ENCODE data around the gene PLG. TPM values are rescaled to one million over a fixed set of nuclear protein-coding genes. Genes with fewer than 3 reads are reported as not detected.
"Not testable (repeated sequence)": the region's sequence is repeated elsewhere in the genome, so short reads cannot be mapped to it uniquely, and the experiment has no call there.

PLG gene
- total RNA-seq, 4 donors from 2014 or later, result not detected

DNA sequence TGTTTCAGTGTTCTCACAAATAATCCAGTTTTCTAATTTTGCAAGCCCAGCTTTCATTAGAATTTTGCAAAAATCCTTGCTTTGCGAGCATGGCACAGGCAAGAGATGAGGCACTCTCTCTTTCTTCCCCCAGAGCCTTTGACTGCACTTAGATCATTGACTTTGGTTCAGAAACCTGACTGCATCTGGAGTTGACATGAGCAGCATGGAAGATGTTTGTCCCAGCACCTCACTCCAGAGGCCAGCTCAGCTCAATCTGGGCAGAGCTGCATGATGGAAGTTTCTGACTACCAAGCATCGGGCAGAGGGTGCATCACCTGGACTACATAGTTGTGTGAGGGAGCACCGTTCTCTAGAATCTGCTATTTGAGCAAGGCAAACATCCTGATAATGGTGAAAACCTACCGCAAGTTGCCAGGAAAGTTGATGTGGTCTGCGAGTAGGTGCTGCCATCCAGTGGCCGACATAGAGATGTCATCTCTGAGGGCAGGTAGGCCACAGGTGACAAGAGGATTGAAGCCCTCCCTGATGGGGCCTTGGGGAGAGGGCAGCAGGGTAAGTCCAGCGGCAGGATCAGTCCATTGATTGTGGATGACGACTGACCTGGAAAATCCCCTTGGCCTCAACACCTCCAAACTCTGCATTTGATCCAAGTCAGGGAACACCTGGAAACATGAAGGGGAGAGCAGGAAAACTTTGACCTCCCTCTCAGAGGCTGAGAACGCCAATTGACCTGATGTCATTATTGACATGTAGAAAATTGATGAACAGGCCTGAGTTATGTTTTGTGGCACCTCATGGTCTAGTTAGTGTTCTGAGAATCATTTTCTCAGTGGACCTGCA lies 34.2 kb upstream of the PLG start:
- WGBS, 2 donors, result 16 to 21% methylated on average over 9 of the region's 9 CpGs
- H3K4me3 ChIP-seq (ENCODE audit: low read depth, poor library complexity, severe bottlenecking), result no peak overlapping the region
- intact Hi-C loops (cut with DNase I; ENCODE audit: low total_unique reads), result no loop called here
- TF ChIP-seq CTCF (IDR thresholded peaks at IDR 0.05) (no peak), POLR2A (IDR thresholded peaks at IDR 0.05) (no peak)
- no peak for DNase-seq (ENCODE audit: low spot score in 2 of 2)

DNA sequence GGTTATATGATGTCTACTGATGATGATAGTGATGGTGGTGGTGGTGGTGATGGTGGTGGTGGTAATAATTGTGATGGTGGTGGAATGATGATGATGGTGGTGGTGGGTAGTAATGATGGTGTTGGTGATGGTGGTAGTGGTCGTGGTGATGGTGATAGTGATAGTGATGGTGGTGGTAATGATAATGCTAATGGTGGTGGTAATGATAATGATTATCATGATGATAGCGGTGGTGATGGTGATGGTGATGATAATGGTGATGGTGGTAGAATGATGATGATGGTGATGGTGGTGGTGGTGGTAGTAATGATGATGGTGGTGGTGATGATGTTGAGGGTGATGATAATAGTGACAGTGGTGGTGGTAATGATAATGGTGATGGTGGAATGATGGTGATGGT lies 33.5 kb upstream of the PLG start:
- no peak overlapping the region for H3K4me3 ChIP-seq (ENCODE audit: low read depth, poor library complexity, severe bottlenecking)
- TF ChIP-seq CTCF (IDR thresholded peaks at IDR 0.05) (no peak), POLR2A (IDR thresholded peaks at IDR 0.05) (no peak)
- whole genome bisulfite sequencing, 2 donors, result 82% methylated on average over 2 of the region's 2 CpGs
- intact Hi-C loops (cut with DNase I; ENCODE audit: low total_unique reads), result no loop called here
- DNase-seq (ENCODE audit: low spot score in 2 of 2), result no peak

DNA sequence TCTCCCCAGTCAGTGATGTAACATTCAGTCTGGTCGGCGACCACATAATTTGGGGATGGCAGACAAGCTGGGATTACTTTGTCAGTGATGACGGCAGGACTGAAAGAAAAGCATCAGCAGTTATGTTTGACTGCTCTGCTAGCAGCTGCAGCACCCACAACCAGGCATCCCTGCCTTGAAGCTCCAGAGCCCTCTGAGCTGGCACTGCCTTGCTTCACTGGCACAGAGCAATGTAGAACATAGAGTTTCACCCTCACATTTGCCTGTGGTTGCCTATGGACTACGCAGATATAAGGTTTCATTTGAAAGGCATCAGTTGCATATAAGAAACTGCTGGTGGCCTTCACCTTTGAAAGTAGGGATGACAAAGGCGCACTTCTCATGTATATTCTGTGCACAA lies 25.6 kb upstream of the PLG start:
- intact Hi-C loops (cut with DNase I; ENCODE audit: low total_unique reads); H3K4me3 ChIP-seq (ENCODE audit: low read depth, poor library complexity, severe bottlenecking); DNase-seq (ENCODE audit: low spot score in 2 of 2): not testable (repeated sequence)
- WGBS, 2 donors, result 88 to 96% methylated on average over 5 of the region's 5 CpGs

GRCh38 chr6:160678230-160678629 lies 23.8 kb upstream of the PLG start:
- H3K4me3 ChIP-seq (ENCODE audit: low read depth, poor library complexity, severe bottlenecking), result no peak overlapping the region
- WGBS, 2 donors, result 62 to 71% methylated on average over 4 of the region's 4 CpGs
- intact Hi-C loops (cut with DNase I; ENCODE audit: low total_unique reads), result no loop called here
- DNase-seq (ENCODE audit: low spot score in 2 of 2), result no peak
- no peak for TF ChIP-seq POLR2A (IDR thresholded peaks at IDR 0.05)
- TF ChIP-seq CTCF (IDR thresholded peaks at IDR 0.05), result no peak

DNA sequence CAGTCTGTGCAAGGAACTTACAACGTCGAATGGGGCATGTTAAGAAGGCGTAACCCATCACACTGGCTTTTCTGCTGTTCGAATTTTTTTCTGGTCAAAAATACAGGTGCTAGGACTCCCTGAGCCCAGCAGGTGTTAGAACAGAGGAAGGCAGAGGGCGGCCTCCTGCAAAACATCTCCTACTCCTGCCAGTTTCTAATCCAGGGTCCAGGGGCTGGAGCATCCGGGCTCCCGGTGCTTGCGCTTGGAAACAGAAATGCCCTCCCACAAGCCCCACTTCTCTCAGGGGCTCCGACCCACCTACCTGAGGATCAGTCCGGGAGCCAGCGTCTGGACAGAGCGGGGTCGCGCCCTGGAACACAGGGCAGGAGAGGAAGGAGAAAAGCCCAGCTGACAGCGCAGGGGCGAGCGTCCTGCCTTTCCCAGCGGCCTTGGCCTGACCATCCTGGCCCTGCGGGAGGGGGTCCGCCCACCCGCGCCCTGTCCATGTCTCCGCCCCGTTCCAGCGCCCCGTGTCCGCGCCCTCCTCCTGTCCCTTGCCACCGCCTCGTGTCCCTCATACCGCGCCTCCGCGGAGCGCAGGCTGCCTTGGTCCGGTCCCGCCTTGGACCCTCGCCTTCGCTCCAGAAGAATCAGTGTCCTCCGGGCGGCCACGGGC lies 23.2 kb upstream of the PLG start:
- no peak overlapping the region for H3K4me3 ChIP-seq (ENCODE audit: low read depth, poor library complexity, severe bottlenecking)
- WGBS, 2 donors, result 7 to 15% methylated on average over 29 to 40 of the region's 42 CpGs
- no peak for TF ChIP-seq POLR2A (IDR thresholded peaks at IDR 0.05)
- TF ChIP-seq CTCF (IDR thresholded peaks at IDR 0.05), result no peak
- no peak for DNase-seq (ENCODE audit: low spot score in 2 of 2)
- intact Hi-C loops (cut with DNase I; ENCODE audit: low total_unique reads), result no loop called here

DNA sequence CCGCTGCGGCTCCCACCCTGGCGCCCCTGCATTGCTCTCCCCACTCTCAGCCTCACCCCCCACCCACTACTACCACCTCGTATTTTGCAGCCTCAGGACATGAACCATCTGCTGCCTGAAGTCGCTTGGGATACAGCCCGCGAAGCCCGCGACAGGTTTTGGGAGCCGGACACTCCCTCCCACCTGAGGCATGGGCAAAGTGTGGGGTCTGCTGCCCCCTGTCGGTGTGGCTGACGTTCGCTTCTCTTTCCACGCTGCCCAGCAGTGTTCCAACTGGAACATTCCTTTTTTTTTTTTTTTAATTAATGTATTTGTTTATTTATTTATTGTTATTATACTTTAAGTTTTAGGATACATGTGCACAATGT lies 22.7 kb upstream of the PLG start:
- 6% methylated on average over 13 to 14 of the region's 14 CpGs for WGBS, 2 donors
- intact Hi-C loops (cut with DNase I; ENCODE audit: low total_unique reads), result no loop called here
- no peak for TF ChIP-seq POLR2A (IDR thresholded peaks at IDR 0.05)
- TF ChIP-seq CTCF (IDR thresholded peaks at IDR 0.05), result no peak
- no peak overlapping the region for H3K4me3 ChIP-seq (ENCODE audit: low read depth, poor library complexity, severe bottlenecking)
- no peak for DNase-seq (ENCODE audit: low spot score in 2 of 2)

DNA sequence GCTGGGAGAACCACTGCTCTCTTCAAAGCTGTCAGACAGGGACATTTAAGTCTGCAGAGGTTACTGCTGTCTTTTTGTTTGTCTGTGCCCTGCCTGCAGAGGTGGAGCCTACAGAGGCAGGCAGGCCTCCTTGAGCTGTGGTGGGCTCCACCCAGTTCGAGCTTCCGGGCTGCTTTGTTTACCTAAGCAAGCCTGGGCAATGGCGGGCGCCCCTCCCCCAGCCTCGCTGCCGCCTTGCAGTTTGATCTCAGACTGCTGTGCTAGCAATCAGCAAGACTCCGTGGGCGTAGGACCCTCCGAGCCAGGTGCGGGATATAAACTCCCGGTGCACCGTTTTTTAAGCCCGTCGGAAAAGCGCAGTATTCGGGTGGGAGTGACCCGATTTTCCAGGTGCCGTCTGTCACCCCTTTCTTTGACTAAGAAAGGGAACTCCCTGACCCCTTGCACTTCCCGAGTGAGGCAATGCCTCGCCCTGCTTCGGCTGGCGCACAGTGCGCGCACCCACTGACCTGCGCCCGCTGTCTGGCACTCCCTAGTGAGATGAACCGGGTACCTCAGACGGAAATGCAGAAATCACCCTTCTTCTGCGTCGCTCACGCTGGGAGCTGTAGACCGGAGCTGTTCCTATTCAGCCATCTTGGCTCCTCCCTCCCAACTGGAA lies 16.8 kb upstream of the PLG start:
- H3K4me3 ChIP-seq (ENCODE audit: low read depth, poor library complexity, severe bottlenecking); intact Hi-C loops (cut with DNase I; ENCODE audit: low total_unique reads); DNase-seq (ENCODE audit: low spot score in 2 of 2): not testable (repeated sequence)
- WGBS, 2 donors, result 87 to 88% methylated on average over 30 to 31 of the region's 32 CpGs
